ENCODE results near the gene FES.
"Not testable (repeated sequence)": the region's sequence is repeated elsewhere in the genome, so short reads cannot be mapped to it uniquely, and the experiment has no call there.

FES gene

GRCh38 chr15:90911906-90912769 is 27.8 kb downstream of the FES start:
- no peak for DNase-seq

- no peak for DNase-seq
Observed at GRCh38 chr15:90912770-90913075, 28.4 kb downstream of the FES start.

GRCh38 chr15:90913398-90913944 is 29.2 kb downstream of the FES start:
- DNase-seq = no peak

GRCh38 chr15:90914305-90915080 is 30.2 kb downstream of the FES start:
- no peak for DNase-seq

GRCh38 chr15:90915216-90915807 is 31.0 kb downstream of the FES start:
- DNase-seq = no peak

- no peak for DNase-seq
Observed at GRCh38 chr15:90915808-90916440, 31.6 kb downstream of the FES start.

GRCh38 chr15:90916461-90916860 is 32.2 kb downstream of the FES start:
- DNase-seq = no peak

- DNase-seq = no peak
Observed at GRCh38 chr15:90917569-90917968, 33.3 kb downstream of the FES start.

GRCh38 chr15:90918034-90918788 is 33.9 kb downstream of the FES start:
- no peak for DNase-seq

- no peak for DNase-seq
Observed at GRCh38 chr15:90918835-90919234, 34.5 kb downstream of the FES start.

- DNase-seq = no peak
Observed at GRCh38 chr15:90921887-90922286, 37.6 kb downstream of the FES start.

- DNase-seq = not testable (repeated sequence)
Observed at GRCh38 chr15:90922712-90923322, 38.5 kb downstream of the FES start.

GRCh38 chr15:90924375-90924774 is 40.1 kb downstream of the FES start:
- DNase-seq = no peak

- DNase-seq = not testable (repeated sequence)
Observed at GRCh38 chr15:90926766-90927165, 42.5 kb downstream of the FES start.

GRCh38 chr15:90928106-90928505 is 43.8 kb downstream of the FES start:
- DNase-seq = not testable (repeated sequence)

- DNase-seq = no peak
Observed at GRCh38 chr15:90929246-90930019, 45.1 kb downstream of the FES start.

- no peak for DNase-seq
Observed at GRCh38 chr15:90930861-90931574, 46.7 kb downstream of the FES start.

GRCh38 chr15:90931575-90931827 is 47.2 kb downstream of the FES start:
- no peak for DNase-seq

- peak; percentile 85 to 94 for DNase-seq
Observed at GRCh38 chr15:90931828-90932659, 47.7 kb downstream of the FES start, which contains the start of gene HDDC3. HDDC3 (minus strand) TSS chr15:90932549; CDS start chr15:90932540, 9 bp downstream.

GRCh38 chr15:90932660-90932991 is 48.3 kb downstream of the FES start:
- DNase-seq = no peak
